MM.1S (cell line): ENCODE data around the gene KCNQ5.

Source experiments
- DNase-seq: peaks from one replicate; pipeline ENCODE4 v3.0.0-alpha.2; 2015
- H2AFZ ChIP-seq: fragments of 300-600 bp; sonication (generic); 2 replicates; pipeline ENCODE4 v1.6.0; 2016; ENCODE audit warnings: antibody characterized with exemption, low read length
- H3F3A ChIP-seq: fragments of 300-600 bp; sonication (generic); 2 replicates; pipeline ENCODE4 v1.6.1; 2016; ENCODE audit warnings: mild to moderate bottlenecking, antibody characterized with exemption, low read length, moderate library complexity, mixed read lengths; ENCODE audit not compliant: insufficient read depth
- H3K27ac ChIP-seq: fragments of 300-600 bp; sonication (generic); 2 replicates; pipeline ENCODE4 v1.5.1; 2016; ENCODE audit warnings: mild to moderate bottlenecking, low read length
- H3K27me3 ChIP-seq: fragments of 300-600 bp; sonication (generic); replicated peaks from 2 replicates; pipeline ENCODE4 v1.6.0; 2016; ENCODE audit warnings: low read length; ENCODE audit not compliant: insufficient read depth
- H3K36me3 ChIP-seq: fragments of 300-600 bp; sonication (generic); replicated peaks from 2 replicates; pipeline ENCODE4 v1.6.1; 2016; ENCODE audit warnings: mild to moderate bottlenecking, low read length, mixed read lengths; ENCODE audit not compliant: insufficient read depth
- H3K4me1 ChIP-seq: fragments of 300-600 bp; sonication (generic); 2 replicates; pipeline ENCODE4 v1.6.1; 2016; ENCODE audit warnings: low read length, mixed read lengths
- H3K4me2 ChIP-seq: fragments of 300-600 bp; sonication (generic); 2 replicates; pipeline ENCODE4 v1.6.0; 2016; ENCODE audit warnings: low read depth, low read length
- H3K4me3 ChIP-seq: fragments of 300-600 bp; sonication (generic); 2 replicates; pipeline ENCODE4 v1.5.1; 2016; ENCODE audit warnings: low read length, mixed read lengths
- H3K79me2 ChIP-seq: fragments of 300-600 bp; sonication (generic); 2 replicates; pipeline ENCODE4 v1.6.1; 2016; ENCODE audit warnings: mixed run types, low read length, mixed read lengths
- H3K9ac ChIP-seq: fragments of 300-600 bp; sonication (generic); 2 replicates; pipeline ENCODE4 v1.6.1; 2016; ENCODE audit warnings: low read length, mixed read lengths
- H3K9me2 ChIP-seq: fragments of 300-600 bp; sonication (generic); replicated peaks from 2 replicates; pipeline ENCODE4 v1.6.1; 2016; ENCODE audit warnings: mild to moderate bottlenecking, low read length, mixed read lengths; ENCODE audit not compliant: insufficient read depth
- H3K9me3 ChIP-seq: fragments of 300-600 bp; sonication (generic); replicated peaks from 2 replicates; pipeline ENCODE4 v1.6.1; 2016; ENCODE audit warnings: mild to moderate bottlenecking, low read length, mixed read lengths; ENCODE audit not compliant: insufficient read depth
- H4K20me1 ChIP-seq: fragments of 300-600 bp; sonication (generic); 2 replicates; pipeline ENCODE4 v1.6.1; 2016; ENCODE audit warnings: mild to moderate bottlenecking, low read length, moderate library complexity, mixed read lengths; ENCODE audit not compliant: insufficient read depth
- EZH2 ChIP-seq: fragments of 300-600 bp; sonication (generic); optimal IDR thresholded peaks from 2 replicates; pipeline ENCODE3; 2017; ENCODE audit warnings: low read depth, mild to moderate bottlenecking, antibody characterized with exemption, low read length, mixed read lengths
- EZH2phosphoT487 ChIP-seq: fragments of 300-600 bp; sonication (generic); IDR thresholded peaks from 2 replicates; pipeline ENCODE4 v1.6.1; 2018; ENCODE audit warnings: antibody characterized with exemption, low read length
- TF ChIP-seq, protein P1 (sequence below): fragments of 300-600 bp; sonication (generic); IDR thresholded peaks from 2 replicates; pipeline ENCODE4 v1.5.1; 2016; ENCODE audit warnings: antibody characterized with exemption, low read length, mixed read lengths

KCNQ5 gene

DNA sequence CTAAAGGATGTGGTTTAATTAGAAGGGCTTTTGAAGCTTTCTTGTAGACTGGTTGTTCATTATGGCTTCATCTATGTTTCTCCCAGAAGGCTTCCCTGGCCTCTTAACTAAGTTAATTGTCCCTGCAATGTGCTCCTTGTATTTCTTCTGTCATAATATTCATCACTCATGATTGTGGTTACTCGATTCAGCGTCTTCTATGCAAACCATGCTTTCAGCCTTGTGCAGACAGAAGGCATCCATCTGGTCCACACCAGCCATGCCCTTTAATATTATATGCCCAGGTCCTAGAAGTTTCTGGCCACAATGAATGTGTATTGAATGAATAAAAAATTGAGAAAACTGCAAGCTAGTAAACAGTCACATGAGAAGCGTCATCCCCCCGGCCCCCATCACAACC is 440.3 kb downstream of the KCNQ5 start:
- H3K9me2 ChIP-seq = no peaks in the 10 kb centered on the region
- no peak for DNase-seq
- no peak overlapping the region for H3K4me3 ChIP-seq
- no peaks in the 10 kb centered on the region for H3F3A ChIP-seq
- H3K27ac ChIP-seq = no peak overlapping the region
- H3K9ac ChIP-seq = no peak overlapping the region
- TF ChIP-seq, protein P1, sequence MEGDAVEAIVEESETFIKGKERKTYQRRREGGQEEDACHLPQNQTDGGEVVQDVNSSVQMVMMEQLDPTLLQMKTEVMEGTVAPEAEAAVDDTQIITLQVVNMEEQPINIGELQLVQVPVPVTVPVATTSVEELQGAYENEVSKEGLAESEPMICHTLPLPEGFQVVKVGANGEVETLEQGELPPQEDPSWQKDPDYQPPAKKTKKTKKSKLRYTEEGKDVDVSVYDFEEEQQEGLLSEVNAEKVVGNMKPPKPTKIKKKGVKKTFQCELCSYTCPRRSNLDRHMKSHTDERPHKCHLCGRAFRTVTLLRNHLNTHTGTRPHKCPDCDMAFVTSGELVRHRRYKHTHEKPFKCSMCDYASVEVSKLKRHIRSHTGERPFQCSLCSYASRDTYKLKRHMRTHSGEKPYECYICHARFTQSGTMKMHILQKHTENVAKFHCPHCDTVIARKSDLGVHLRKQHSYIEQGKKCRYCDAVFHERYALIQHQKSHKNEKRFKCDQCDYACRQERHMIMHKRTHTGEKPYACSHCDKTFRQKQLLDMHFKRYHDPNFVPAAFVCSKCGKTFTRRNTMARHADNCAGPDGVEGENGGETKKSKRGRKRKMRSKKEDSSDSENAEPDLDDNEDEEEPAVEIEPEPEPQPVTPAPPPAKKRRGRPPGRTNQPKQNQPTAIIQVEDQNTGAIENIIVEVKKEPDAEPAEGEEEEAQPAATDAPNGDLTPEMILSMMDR = no peak
- TF ChIP-seq EZH2phosphoT487 (no peak), EZH2 (no peak)
- no peak overlapping the region for H3K4me2 ChIP-seq
- H3K4me1 ChIP-seq = no peaks in the 10 kb centered on the region
- H4K20me1 ChIP-seq = no peaks in the 10 kb centered on the region
- H3K79me2 ChIP-seq = no peaks in the 10 kb centered on the region
- H3K9me3 ChIP-seq = no peaks in the 10 kb centered on the region
- no peaks in the 10 kb centered on the region for H3K27me3 ChIP-seq
- H2AFZ ChIP-seq = no peak overlapping the region
- no peaks in the 10 kb centered on the region for H3K36me3 ChIP-seq

DNA sequence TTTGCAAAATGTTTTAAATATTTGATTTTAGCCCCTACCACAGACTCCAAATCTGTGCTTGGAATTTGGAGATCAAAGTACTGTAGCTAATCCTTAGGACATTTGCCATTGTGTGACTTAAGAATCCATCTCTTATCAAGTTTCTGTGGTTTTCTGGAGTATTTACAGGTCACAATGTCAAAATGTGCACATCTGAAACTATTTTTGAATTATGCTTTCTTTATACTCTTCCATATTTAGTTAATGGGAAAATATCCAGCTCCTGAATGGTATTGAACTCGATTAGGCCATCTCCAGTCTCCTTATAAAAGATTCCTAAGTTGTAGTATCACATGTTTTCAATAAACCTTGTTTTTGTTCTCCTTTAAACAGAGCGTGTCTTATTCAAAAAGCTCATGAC is 441.0 kb downstream of the KCNQ5 start:
- no peak overlapping the region for H2AFZ ChIP-seq
- H3K79me2 ChIP-seq = no peaks in the 10 kb centered on the region
- no peaks in the 10 kb centered on the region for H3K4me1 ChIP-seq

DNA sequence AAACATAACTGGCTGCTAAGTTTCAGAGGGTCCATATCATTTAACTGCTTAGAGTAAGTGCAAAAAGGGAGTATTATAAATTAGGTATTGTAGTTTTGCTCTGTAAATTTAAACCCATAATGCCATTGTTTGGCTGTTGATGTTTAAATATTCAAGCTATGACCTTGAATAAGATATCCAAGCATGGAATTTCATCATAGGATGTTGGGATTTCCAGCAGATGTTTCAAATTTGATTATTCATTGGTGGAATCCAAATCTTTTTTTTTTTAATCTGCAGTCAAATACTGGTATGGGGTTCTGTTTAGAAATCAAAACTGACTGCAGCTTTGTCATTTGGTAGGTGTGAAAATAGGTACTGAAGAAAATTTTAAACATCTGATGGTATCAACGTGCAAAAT is 442.4 kb downstream of the KCNQ5 start:
- Histone ChIP-seq H3K4me2 (no peak overlapping the region), H3K27me3 (no peaks in the 10 kb centered on the region), H3K9ac (no peak overlapping the region), H3F3A (no peaks in the 10 kb centered on the region), H3K4me1 (no peaks in the 10 kb centered on the region), H4K20me1 (no peaks in the 10 kb centered on the region), H3K9me3 (no peaks in the 10 kb centered on the region), H3K4me3 (no peak overlapping the region), H3K27ac (no peak overlapping the region), H2AFZ (no peak overlapping the region), H3K79me2 (no peaks in the 10 kb centered on the region), H3K36me3 (no peaks in the 10 kb centered on the region), H3K9me2 (no peaks in the 10 kb centered on the region)
- TF ChIP-seq, protein P1 = no peak
- no peak for TF ChIP-seq EZH2phosphoT487
- no peak for TF ChIP-seq EZH2
- DNase-seq = no peak

More for the DNA sequence above, 441.0 kb downstream of the KCNQ5 start:
- no peaks in the 10 kb centered on the region for H4K20me1 ChIP-seq
- no peaks in the 10 kb centered on the region for H3K9me3 ChIP-seq
- H3K36me3 ChIP-seq = no peaks in the 10 kb centered on the region
- no peaks in the 10 kb centered on the region for H3K27me3 ChIP-seq
- H3K4me2 ChIP-seq = no peak overlapping the region
- H3K4me3 ChIP-seq = no peak overlapping the region
- H3K27ac ChIP-seq = no peak overlapping the region
- no peaks in the 10 kb centered on the region for H3F3A ChIP-seq
- DNase-seq = no peak
- no peak for TF ChIP-seq EZH2phosphoT487
- no peaks in the 10 kb centered on the region for H3K9me2 ChIP-seq
- H3K9ac ChIP-seq = no peak overlapping the region

DNA sequence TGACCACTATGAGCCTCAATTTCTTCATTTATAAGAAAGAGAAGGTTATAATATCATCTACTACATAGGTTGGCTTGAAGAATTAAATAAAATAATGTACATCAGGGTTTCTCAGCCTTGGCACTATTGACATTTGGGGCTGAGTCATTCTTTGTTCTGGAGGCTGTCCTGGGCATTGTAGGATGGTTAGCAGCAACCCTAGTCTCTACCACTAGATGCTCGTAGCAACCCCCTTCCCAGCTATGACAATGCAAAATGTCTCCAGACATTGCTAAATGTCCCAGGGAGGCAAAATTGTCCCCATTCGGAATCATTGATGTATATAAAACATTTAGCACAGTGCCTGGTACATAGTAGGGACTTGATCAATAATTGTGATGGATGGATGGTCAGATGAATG is 451.4 kb downstream of the KCNQ5 start:
- TF ChIP-seq EZH2phosphoT487 (no peak), EZH2 (no peak)
- TF ChIP-seq, protein P1 = no peak

More for the DNA sequence above, 451.4 kb downstream of the KCNQ5 start:
- Histone ChIP-seq H2AFZ (no peak overlapping the region), H3K9ac (no peak overlapping the region), H3K79me2 (no peaks in the 10 kb centered on the region), H3K27ac (no peak overlapping the region), H3K4me2 (no peak overlapping the region), H3K36me3 (no peaks in the 10 kb centered on the region), H3K27me3 (no peaks in the 10 kb centered on the region), H3K9me2 (no peaks in the 10 kb centered on the region), H3K9me3 (no peaks in the 10 kb centered on the region), H4K20me1 (no peaks in the 10 kb centered on the region), H3F3A (no peaks in the 10 kb centered on the region), H3K4me3 (no peak overlapping the region), H3K4me1 (no peaks in the 10 kb centered on the region)
- DNase-seq = no peak
